Mesenchymal stem cell (in vitro differentiated cells and primary cell): ENCODE results near the gene LCE6A.

Experiments used
- DNase-seq: peaks from one replicate; pipeline ENCODE4 v3.0.0-alpha.2; 2013
- H2AFZ ChIP-seq: one replicate; pipeline ENCODE4 v1.6.1; 2013; ENCODE audit warnings: low read depth, mild to moderate bottlenecking, control low read depth, inconsistent platforms, low read length, moderate library complexity
- H2AK5ac ChIP-seq: 2 replicates; pipeline ENCODE4 v1.6.1; 2013; ENCODE audit warnings: low read length, moderate library complexity, mild to moderate bottlenecking, inconsistent platforms; ENCODE audit not compliant: severe bottlenecking
- H2BK120ac ChIP-seq: one replicate; pipeline ENCODE4 v1.6.1; 2013; ENCODE audit warnings: low read depth, mild to moderate bottlenecking, inconsistent platforms, low read length, moderate library complexity
- H2BK12ac ChIP-seq, 2 experiments: one replicate each; pipeline ENCODE4 v1.6.1; 2013; ENCODE audit warnings: inconsistent platforms in 2 of 2, low read length in 2 of 2, mild to moderate bottlenecking in 2 of 2, moderate library complexity in 2 of 2, control low read depth in 1 of 2
- H2BK15ac ChIP-seq: one replicate; pipeline ENCODE4 v1.6.1; 2013; ENCODE audit warnings: mild to moderate bottlenecking, low read depth, inconsistent platforms; ENCODE audit not compliant: poor library complexity, severe bottlenecking
- H2BK5ac ChIP-seq: 2 replicates; pipeline ENCODE4 v1.6.1; 2013; ENCODE audit warnings: low read depth, mild to moderate bottlenecking, low read length, control low read depth, inconsistent platforms; ENCODE audit not compliant: poor library complexity, severe bottlenecking
- H3K14ac ChIP-seq, 2 experiments: one replicate each; pipeline ENCODE4 v1.6.1; 2013; ENCODE audit warnings: inconsistent platforms in 2 of 2, low read length in 2 of 2, control low read depth in 1 of 2, mild to moderate bottlenecking in 1 of 2, moderate library complexity in 1 of 2
- H3K18ac ChIP-seq, 2 experiments: one replicate each; pipeline ENCODE4 v1.6.1; 2013; ENCODE audit warnings: inconsistent platforms in 2 of 2, low read length in 2 of 2, control low read depth in 1 of 2, low read depth in 1 of 2, mild to moderate bottlenecking in 1 of 2
- H3K23ac ChIP-seq, 2 experiments: one replicate each; pipeline ENCODE4 v1.6.1; 2013; ENCODE audit warnings: inconsistent platforms in 2 of 2, low read length in 2 of 2, mild to moderate bottlenecking in 2 of 2, moderate library complexity in 2 of 2, control low read depth in 1 of 2
- H3K27ac ChIP-seq: 2 replicates; pipeline ENCODE4 v1.5.1; 2013; ENCODE audit warnings: mild to moderate bottlenecking, moderate library complexity, low read length, control low read depth, inconsistent platforms; ENCODE audit not compliant: poor library complexity, severe bottlenecking
- H3K27me3 ChIP-seq, 2 experiments: 2 replicates each; pipeline versions ENCODE4 v1.6.1 to v1.7.0; 2013; ENCODE audit warnings: low read length in 2 of 2, mild to moderate bottlenecking in 2 of 2, moderate library complexity in 2 of 2, control low read depth in 1 of 2, inconsistent platforms in 1 of 2; ENCODE audit not compliant: control insufficient read depth in 1 of 2, insufficient read depth in 1 of 2
- H3K36me3 ChIP-seq, 2 experiments: 2 replicates each; pipeline versions ENCODE4 v1.6.1 to v1.7.0; 2013; ENCODE audit warnings: low read length in 2 of 2, control low read depth in 1 of 2, inconsistent platforms in 1 of 2, low read depth in 1 of 2, mild to moderate bottlenecking in 1 of 2; ENCODE audit not compliant: insufficient read depth in 2 of 2, control insufficient read depth in 1 of 2
- H3K4ac ChIP-seq, 2 experiments: one replicate each; pipeline ENCODE4 v1.6.1; 2013; ENCODE audit warnings: inconsistent platforms in 2 of 2, low read length in 2 of 2, mild to moderate bottlenecking in 2 of 2, moderate library complexity in 2 of 2, control low read depth in 1 of 2, low read depth in 1 of 2
- H3K4me1 ChIP-seq: 2 replicates; pipeline ENCODE4 v1.6.1; 2013; ENCODE audit warnings: low read depth, low read length, control low read depth; ENCODE audit not compliant: control insufficient read depth, insufficient read depth
- H3K4me2 ChIP-seq: 2 replicates; pipeline ENCODE4 v1.6.1; 2013; ENCODE audit warnings: low read length, mild to moderate bottlenecking, inconsistent platforms; ENCODE audit not compliant: poor library complexity, severe bottlenecking
- H3K4me3 ChIP-seq, 2 experiments: 2 replicates each; pipeline versions ENCODE4 v1.5.1 to v1.7.0; 2013; ENCODE audit warnings: low read length in 2 of 2, mild to moderate bottlenecking in 2 of 2, control low read depth in 1 of 2, low read depth in 1 of 2; ENCODE audit not compliant: insufficient read depth in 1 of 2
- H3K79me1 ChIP-seq: replicated peaks from 2 replicates; pipeline ENCODE4 v1.6.1; 2013; ENCODE audit warnings: mild to moderate bottlenecking, control low read depth, low read length, inconsistent platforms; ENCODE audit not compliant: poor library complexity, severe bottlenecking
- H3K9ac ChIP-seq: 2 replicates; pipeline ENCODE4 v1.7.0; 2013; ENCODE audit warnings: mild to moderate bottlenecking, low read length, moderate library complexity
- H3K9me3 ChIP-seq: 2 replicates; pipeline ENCODE4 v1.7.0; 2013; ENCODE audit warnings: mild to moderate bottlenecking, low read length; ENCODE audit not compliant: control insufficient read depth
- H4K8ac ChIP-seq: one replicate; pipeline ENCODE4 v1.6.1; 2013; ENCODE audit warnings: inconsistent platforms, mild to moderate bottlenecking, low read length, moderate library complexity
- H4K91ac ChIP-seq: one replicate; pipeline ENCODE4 v1.6.1; 2013; ENCODE audit warnings: mild to moderate bottlenecking, low read length, inconsistent platforms
- WGBS: methylation state at CpG from one replicate; pipeline ENCODE4 v1.1.7; 2013; ENCODE audit warnings: mixed read lengths; 5-methylcytosine and 5-hydroxymethylcytosine counted together

Gene LCE6A

DNA sequence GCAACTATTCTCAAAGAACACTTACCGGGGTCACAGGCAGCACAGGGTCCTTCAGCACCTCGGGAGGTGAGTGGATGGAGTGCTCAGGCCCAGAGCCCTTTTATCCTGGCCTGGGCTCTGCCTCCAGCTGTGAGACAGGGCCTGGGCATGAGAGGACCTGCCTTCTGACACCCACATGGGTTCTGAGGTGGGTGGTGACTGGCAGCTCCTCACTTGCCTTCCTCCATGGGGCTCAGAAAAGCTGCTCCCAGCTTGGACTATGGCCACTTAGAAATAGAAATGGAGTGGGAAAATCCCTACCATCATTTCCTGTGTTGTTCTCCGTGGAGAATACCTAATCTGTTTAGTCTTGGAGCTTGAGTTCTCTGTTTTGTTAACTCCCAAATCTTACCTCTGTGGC is 36.1 kb upstream of the LCE6A start, which contains the start of gene LCE1C:
Gene LCE1C (minus strand): TSS at position 76 of the 400 bp plus-strand sequence. CDS start 1,173 bp downstream, outside the sequence.
- Histone ChIP-seq H3K23ac (no peak within 1 kb of the TSS), H2BK120ac (no peak within 1 kb of the TSS), H2BK15ac (no peak within 1 kb of the TSS), H4K8ac (no peak within 1 kb of the TSS), H3K18ac (no peak within 1 kb of the TSS), H2AK5ac (no peak within 1 kb of the TSS), H3K9me3 (no peaks in the 10 kb centered on the region), H3K4ac (no peak within 1 kb of the TSS), H4K91ac (no peak within 1 kb of the TSS), H3K4me2 (no peak within 1 kb of the TSS), H3K9ac (no peak within 1 kb of the TSS), H2BK5ac (no peak within 1 kb of the TSS), H3K4me3 (no peak within 1 kb of the TSS), H3K79me1 (no peaks in the 10 kb centered on the region), H3K36me3 (no peaks in the 10 kb centered on the region), H2BK12ac (no peak within 1 kb of the TSS), H3K14ac (no peak within 1 kb of the TSS), H3K27ac (no peak within 1 kb of the TSS), H2AFZ (no peak within 1 kb of the TSS), H3K4me1 (no peaks in the 10 kb centered on the region), H3K27me3 (no peaks in the 10 kb centered on the region)
- 22% methylated on average over 2 of the region's 3 CpGs for WGBS
- DNase-seq: no peak

DNA sequence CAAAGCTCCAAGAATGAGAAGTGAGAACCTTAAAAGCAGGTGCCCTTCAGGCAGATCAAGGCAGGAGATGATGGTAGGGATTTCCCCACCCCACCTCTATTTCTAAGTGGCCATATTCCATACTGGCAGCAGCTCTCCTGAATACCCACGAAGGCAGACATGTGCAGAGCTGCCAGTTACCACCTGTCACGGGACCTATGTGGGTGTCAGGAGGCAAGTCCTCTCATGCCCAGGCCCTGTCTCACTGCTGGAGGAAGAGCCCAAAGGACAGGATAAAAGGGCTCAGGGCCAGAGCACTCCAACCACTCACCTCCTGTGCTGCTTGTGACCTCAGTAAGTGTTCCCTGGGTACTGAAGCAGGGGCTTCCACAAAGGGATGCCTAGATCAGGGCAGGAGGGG is 31.6 kb upstream of the LCE6A start:
- no peak overlapping the region for H3K27ac ChIP-seq
- H2AK5ac ChIP-seq: no peak overlapping the region
- H3K79me1 ChIP-seq: no peaks in the 10 kb centered on the region
- H2BK12ac ChIP-seq: no peak overlapping the region
- H3K4ac ChIP-seq: no peak overlapping the region
- H4K91ac ChIP-seq: no peak overlapping the region
- H2BK120ac ChIP-seq: no peak overlapping the region
- no peak overlapping the region for H3K18ac ChIP-seq
- H2BK15ac ChIP-seq: no peak overlapping the region
- no peaks in the 10 kb centered on the region for H3K27me3 ChIP-seq
- H2BK5ac ChIP-seq: no peak overlapping the region
- H3K36me3 ChIP-seq: no peaks in the 10 kb centered on the region
- H4K8ac ChIP-seq: no peak overlapping the region
- WGBS: 45% methylated on average over 2 of the region's 2 CpGs
- no peak overlapping the region for H3K9ac ChIP-seq
- no peak for DNase-seq
- H3K4me2 ChIP-seq: no peak overlapping the region
- no peak overlapping the region for H3K4me3 ChIP-seq
- no peaks in the 10 kb centered on the region for H3K9me3 ChIP-seq
- H2AFZ ChIP-seq: no peak overlapping the region
- no peaks in the 10 kb centered on the region for H3K4me1 ChIP-seq
- H3K23ac ChIP-seq: no peak overlapping the region
- H3K14ac ChIP-seq: no peak overlapping the region

DNA sequence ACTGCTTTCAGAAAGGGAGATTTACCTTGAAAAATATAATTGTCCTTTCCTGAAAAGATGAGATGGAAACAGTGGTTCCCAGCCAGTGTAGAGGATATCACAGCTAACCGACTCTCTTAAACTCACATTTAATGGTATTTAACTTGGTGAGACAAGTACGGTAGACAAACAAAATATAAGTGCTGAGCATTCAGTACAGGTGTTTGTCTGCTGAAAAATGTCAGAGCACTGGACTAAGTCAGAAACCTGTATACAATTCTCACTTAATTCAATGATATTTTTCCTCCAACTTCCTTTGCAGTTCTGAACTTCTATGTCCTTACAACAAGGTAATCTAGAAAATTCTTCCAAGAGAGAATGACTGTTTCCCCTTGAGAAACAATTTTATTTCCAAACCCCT is 31.0 kb upstream of the LCE6A start, which contains the start of gene LCE1B:
Gene LCE1B (plus strand): TSS at position 301 of the 400 bp plus-strand sequence. CDS start 476 bp downstream, outside the sequence.
- Histone ChIP-seq H3K9me3 (no peaks in the 10 kb centered on the region), H4K91ac (no peak within 1 kb of the TSS), H3K14ac (no peak within 1 kb of the TSS), H3K4me2 (no peak within 1 kb of the TSS), H2BK12ac (no peak within 1 kb of the TSS), H3K27me3 (no peaks in the 10 kb centered on the region), H3K27ac (no peak within 1 kb of the TSS), H4K8ac (no peak within 1 kb of the TSS), H3K36me3 (no peaks in the 10 kb centered on the region), H2AK5ac (no peak within 1 kb of the TSS), H3K4me1 (no peaks in the 10 kb centered on the region), H2BK5ac (no peak within 1 kb of the TSS), H3K4me3 (no peak within 1 kb of the TSS), H2BK120ac (no peak within 1 kb of the TSS), H3K4ac (no peak within 1 kb of the TSS), H3K9ac (no peak within 1 kb of the TSS), H2AFZ (no peak within 1 kb of the TSS), H2BK15ac (no peak within 1 kb of the TSS), H3K18ac (no peak within 1 kb of the TSS), H3K23ac (no peak within 1 kb of the TSS), H3K79me1 (no peaks in the 10 kb centered on the region)
- no peak for DNase-seq
- WGBS: 100% methylated on average over 1 of the region's 2 CpGs

DNA sequence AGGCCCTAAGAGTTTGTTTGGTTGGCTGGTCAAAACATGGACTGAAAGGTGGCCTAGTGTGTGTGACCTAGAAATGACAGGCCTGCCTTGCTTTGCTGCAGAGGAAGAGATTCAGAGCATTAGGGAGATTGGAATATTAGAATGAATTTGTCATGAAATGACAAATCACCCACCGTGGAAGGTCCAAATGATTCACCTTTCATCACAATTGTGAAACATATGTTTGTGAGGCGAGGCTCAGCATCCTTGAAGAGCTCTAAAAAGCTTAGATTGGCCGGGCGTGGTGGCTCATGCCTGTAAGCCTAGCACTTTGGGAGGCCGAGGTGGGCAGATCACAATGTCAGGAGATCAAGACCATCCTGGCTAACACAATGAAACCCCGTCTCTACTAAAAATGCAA is 25.3 kb upstream of the LCE6A start:
- 65% methylated on average over 6 of the region's 6 CpGs for WGBS
- no peak overlapping the region for H3K23ac ChIP-seq
- H2BK120ac ChIP-seq: no peak overlapping the region

More for the DNA sequence above, 25.3 kb upstream of the LCE6A start:
- H4K91ac ChIP-seq: no peak overlapping the region
- no peak overlapping the region for H3K14ac ChIP-seq
- no peak overlapping the region for H3K18ac ChIP-seq
- no peak overlapping the region for H3K4ac ChIP-seq
- no peaks in the 10 kb centered on the region for H3K36me3 ChIP-seq
- H3K27ac ChIP-seq: no peak overlapping the region
- H3K79me1 ChIP-seq: no peaks in the 10 kb centered on the region
- no peak overlapping the region for H2BK12ac ChIP-seq
- no peak overlapping the region for H2BK5ac ChIP-seq
- H2AK5ac ChIP-seq: no peak overlapping the region
- H4K8ac ChIP-seq: no peak overlapping the region
- H3K4me2 ChIP-seq: no peak overlapping the region
- no peaks in the 10 kb centered on the region for H3K27me3 ChIP-seq
- no peak overlapping the region for H3K9ac ChIP-seq
- H3K9me3 ChIP-seq: no peaks in the 10 kb centered on the region
- H2BK15ac ChIP-seq: no peak overlapping the region
- H3K4me1 ChIP-seq: no peaks in the 10 kb centered on the region
- H2AFZ ChIP-seq: no peak overlapping the region
- no peak for DNase-seq
- H3K4me3 ChIP-seq: no peak overlapping the region
